ENCODE results near the gene STPG1.

The STPG1 gene

GRCh38 chr1:24341260-24341659 is 72.3 kb downstream of the STPG1 start:
- no peak overlapping the region for H3K4me3 Mint-ChIP-seq
- DNase-seq (no peak), ATAC-seq (replicated peaks) (no peak)
- no peaks in the 10 kb centered on the region for H3K9me3 Mint-ChIP-seq
- H3K27ac Mint-ChIP-seq, result no peak overlapping the region
- no peaks in the 10 kb centered on the region for H3K36me3 Mint-ChIP-seq
- H3K4me1 Mint-ChIP-seq, result peaks cover 0 to 2% of the 10 kb centered on the region in 2 donors
- peaks cover 21 to 57% of the 10 kb centered on the region in 2 donors for H3K27me3 Mint-ChIP-seq

- ATAC-seq (replicated peaks) (no peak), DNase-seq (no peak)
- no peak overlapping the region for H3K27ac Mint-ChIP-seq
- H3K27me3 Mint-ChIP-seq, result peaks cover 21 to 58% of the 10 kb centered on the region in 2 donors
- no peak overlapping the region for H3K4me3 Mint-ChIP-seq
- H3K36me3 Mint-ChIP-seq, result no peaks in the 10 kb centered on the region
- H3K4me1 Mint-ChIP-seq, result peaks cover 0 to 2% of the 10 kb centered on the region in 2 donors
- no peaks in the 10 kb centered on the region for H3K9me3 Mint-ChIP-seq
Observed at GRCh38 chr1:24340770-24341169, 72.8 kb downstream of the STPG1 start.

GRCh38 chr1:24339996-24340395 is 73.6 kb downstream of the STPG1 start:
- no peak for DNase-seq
- Mint-ChIP-seq H3K27me3 (peaks cover 17 to 58% of the 10 kb centered on the region in 2 donors), H3K9me3 (no peaks in the 10 kb centered on the region), H3K36me3 (no peaks in the 10 kb centered on the region), H3K4me1 (no peaks in the 10 kb centered on the region), H3K27ac (no peak overlapping the region), H3K4me3 (no peak overlapping the region)
- no peak for ATAC-seq (replicated peaks)

DNA sequence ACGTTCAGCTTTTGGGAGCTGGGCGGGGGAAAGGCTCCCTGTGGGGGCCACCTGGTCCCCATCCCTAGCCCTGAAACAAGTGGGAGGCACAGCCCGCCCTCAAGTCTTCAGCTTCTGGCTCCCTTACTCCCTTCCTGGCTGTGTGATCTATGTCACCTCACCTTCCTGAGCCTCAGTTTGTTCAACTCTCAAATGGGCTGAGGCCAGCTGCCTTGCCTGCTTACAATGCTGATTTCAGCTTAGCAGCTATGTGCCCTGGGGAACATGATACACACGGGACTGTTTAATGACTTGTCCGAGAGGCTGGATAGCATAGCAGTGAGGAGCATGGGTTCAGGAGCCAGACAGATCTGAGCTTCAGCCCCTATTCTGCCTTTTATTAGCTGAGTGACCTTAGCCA is 75.1 kb downstream of the STPG1 start:
- DNase-seq, result no peak
- Mint-ChIP-seq H3K27ac (no peak overlapping the region), H3K27me3 (peaks cover 21 to 54% of the 10 kb centered on the region in 2 donors), H3K4me3 (no peak overlapping the region), H3K9me3 (peaks cover 0 to 2% of the 10 kb centered on the region in 2 donors), H3K36me3 (no peaks in the 10 kb centered on the region), H3K4me1 (no peaks in the 10 kb centered on the region)
- no peak for ATAC-seq (replicated peaks)

- Mint-ChIP-seq H3K36me3 (no peaks in the 10 kb centered on the region), H3K4me3 (no peak overlapping the region), H3K27me3 (peaks cover 21 to 56% of the 10 kb centered on the region in 2 donors), H3K27ac (no peak overlapping the region), H3K9me3 (peaks cover 0 to 2% of the 10 kb centered on the region in 2 donors), H3K4me1 (no peaks in the 10 kb centered on the region)
- DNase-seq (no peak), ATAC-seq (replicated peaks) (no peak)
Observed at GRCh38 chr1:24337455-24337854, 76.1 kb downstream of the STPG1 start.

DNA sequence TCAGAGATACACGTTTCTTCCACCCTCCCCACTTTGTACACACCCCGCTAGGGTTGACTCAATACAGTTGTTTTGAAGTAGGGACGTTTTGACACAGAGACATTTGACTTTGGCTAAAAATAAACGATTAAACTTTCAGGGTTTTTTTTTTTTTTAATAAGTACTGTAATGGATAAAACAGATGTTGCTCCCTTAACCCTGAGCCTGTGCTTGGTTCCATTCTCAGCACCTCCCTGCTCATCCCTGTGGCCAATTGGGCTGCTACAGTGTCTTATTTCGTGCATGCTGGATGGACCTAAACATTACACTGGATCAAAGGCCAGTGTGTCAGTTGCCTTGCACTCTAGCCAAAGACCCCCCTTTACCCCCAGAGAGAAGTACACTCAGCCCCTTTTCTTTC is 77.5 kb downstream of the STPG1 start:
- Mint-ChIP-seq H3K4me1 (no peaks in the 10 kb centered on the region), H3K36me3 (peaks cover 0 to 2% of the 10 kb centered on the region in 2 donors), H3K27me3 (peaks cover 25 to 64% of the 10 kb centered on the region in 2 donors), H3K27ac (no peak overlapping the region), H3K9me3 (peaks cover 0 to 3% of the 10 kb centered on the region in 2 donors), H3K4me3 (no peak overlapping the region)
- ATAC-seq (replicated peaks), result no peak
- no peak for DNase-seq

DNA sequence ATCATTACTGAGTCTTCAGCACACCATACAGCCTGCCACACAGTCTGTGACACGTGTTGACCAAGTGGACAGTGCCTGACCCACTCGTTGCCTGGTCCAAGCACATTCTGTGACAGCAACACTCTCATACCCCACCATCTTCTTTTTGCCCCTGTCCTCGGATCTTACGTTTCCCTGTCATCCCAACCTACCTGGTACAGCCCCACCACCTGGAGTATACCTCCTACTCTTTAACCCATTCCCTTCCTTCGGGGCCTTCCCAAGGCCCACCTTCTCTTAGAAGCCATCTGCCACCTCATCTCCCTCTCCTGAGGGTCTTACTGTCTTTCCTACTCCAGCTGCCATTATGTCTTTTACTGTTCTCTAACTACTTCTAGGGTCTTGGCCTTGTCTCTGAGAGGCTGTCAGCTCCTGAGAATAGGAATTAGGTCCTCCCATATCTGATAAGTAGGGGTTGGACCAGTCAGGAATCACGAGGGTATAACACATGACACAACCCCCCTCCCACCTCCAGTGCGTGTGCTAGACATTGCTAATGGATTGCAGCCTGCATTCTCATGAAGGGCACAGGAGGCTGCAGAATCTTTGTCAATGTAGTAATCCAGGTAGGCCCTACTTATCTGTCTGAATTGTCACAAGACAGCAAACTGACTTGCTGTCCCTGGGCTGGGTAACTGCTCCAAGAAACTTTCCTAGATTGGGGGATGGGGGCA is 81.5 kb downstream of the STPG1 start:
- ATAC-seq (replicated peaks) (no peak), DNase-seq (no peak)
- Mint-ChIP-seq H3K36me3 (peaks cover 0 to 2% of the 10 kb centered on the region in 2 donors), H3K4me1 (no peaks in the 10 kb centered on the region), H3K27ac (no peak overlapping the region), H3K4me3 (no peak overlapping the region), H3K27me3 (peaks cover 30 to 72% of the 10 kb centered on the region in 2 donors), H3K9me3 (peaks cover 0 to 3% of the 10 kb centered on the region in 2 donors)

- no peak for ATAC-seq (replicated peaks)
- peaks cover 44 to 81% of the 10 kb centered on the region in 2 donors for H3K27me3 Mint-ChIP-seq
- no peak overlapping the region for H3K27ac Mint-ChIP-seq
- H3K4me1 Mint-ChIP-seq, result no peaks in the 10 kb centered on the region
- no peak overlapping the region for H3K4me3 Mint-ChIP-seq
- DNase-seq, result no peak
- H3K36me3 Mint-ChIP-seq, result peaks cover 0 to 2% of the 10 kb centered on the region in 2 donors
- H3K9me3 Mint-ChIP-seq, result peaks cover 0 to 3% of the 10 kb centered on the region in 2 donors
Observed at GRCh38 chr1:24329797-24330543, 83.6 kb downstream of the STPG1 start.

DNA sequence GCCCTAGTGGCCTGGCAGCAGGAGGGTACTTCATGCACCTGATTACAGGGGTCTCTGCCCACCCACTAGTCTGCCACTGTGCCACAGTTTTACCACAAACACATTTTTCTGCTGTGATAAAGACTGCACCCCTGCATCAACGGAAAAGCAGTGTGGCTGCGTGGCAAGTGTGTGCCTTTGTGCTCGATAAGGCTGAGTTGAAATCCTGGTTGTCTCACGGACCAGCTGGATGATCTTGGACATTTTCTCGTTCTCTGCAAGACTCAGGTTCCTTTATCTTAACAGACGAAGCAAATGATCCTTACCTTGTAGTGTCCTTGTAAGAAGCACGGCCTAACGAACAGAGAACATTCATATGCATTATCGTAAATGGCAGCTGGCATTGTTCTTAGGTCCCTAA is 84.3 kb downstream of the STPG1 start:
- peaks cover 0 to 2% of the 10 kb centered on the region in 2 donors for H3K36me3 Mint-ChIP-seq
- no peak overlapping the region for H3K4me3 Mint-ChIP-seq
- peaks cover 48 to 84% of the 10 kb centered on the region in 2 donors for H3K27me3 Mint-ChIP-seq
- H3K4me1 Mint-ChIP-seq, result no peaks in the 10 kb centered on the region
- ATAC-seq (replicated peaks), result no peak
- no peak for DNase-seq
- H3K27ac Mint-ChIP-seq, result no peak overlapping the region
- H3K9me3 Mint-ChIP-seq, result peaks cover 0 to 3% of the 10 kb centered on the region in 2 donors

GRCh38 chr1:24327891-24328290 is 85.7 kb downstream of the STPG1 start:
- no peak overlapping the region for H3K4me3 Mint-ChIP-seq
- peaks cover 0 to 2% of the 10 kb centered on the region in 2 donors for H3K36me3 Mint-ChIP-seq
- H3K27ac Mint-ChIP-seq, result no peak overlapping the region
- ATAC-seq (replicated peaks) (no peak), DNase-seq (no peak)
- H3K4me1 Mint-ChIP-seq, result peaks cover under 1 to 2% of the 10 kb centered on the region in 2 donors
- peaks cover 0 to 2% of the 10 kb centered on the region in 2 donors for H3K9me3 Mint-ChIP-seq
- H3K27me3 Mint-ChIP-seq, result peaks cover 51 to 84% of the 10 kb centered on the region in 2 donors

- Mint-ChIP-seq H3K36me3 (peaks cover 0 to 2% of the 10 kb centered on the region in 2 donors), H3K4me3 (no peak overlapping the region), H3K27me3 (peaks cover 53 to 83% of the 10 kb centered on the region in 2 donors), H3K4me1 (peaks cover 3 to 6% of the 10 kb centered on the region in 2 donors), H3K27ac (no peak overlapping the region), H3K9me3 (peaks cover 0 to 2% of the 10 kb centered on the region in 2 donors)
- no peak for ATAC-seq (replicated peaks)
- no peak for DNase-seq
Observed at GRCh38 chr1:24327486-24327885, 86.1 kb downstream of the STPG1 start.

GRCh38 chr1:24325587-24326449 is 87.8 kb downstream of the STPG1 start:
- Mint-ChIP-seq H3K4me3 (no peak overlapping the region), H3K9me3 (no peaks in the 10 kb centered on the region), H3K36me3 (no peaks in the 10 kb centered on the region), H3K27ac (no peak overlapping the region), H3K4me1 (peaks cover 7 to 22% of the 10 kb centered on the region in 2 donors), H3K27me3 (peaks cover 50 to 76% of the 10 kb centered on the region in 2 donors)
- DNase-seq (no peak), ATAC-seq (replicated peaks) (no peak)

- ATAC-seq (replicated peaks) (no peak), DNase-seq (no peak)
- peaks cover 56 to 78% of the 10 kb centered on the region in 2 donors for H3K27me3 Mint-ChIP-seq
- no peak overlapping the region for H3K27ac Mint-ChIP-seq
- no peaks in the 10 kb centered on the region for H3K36me3 Mint-ChIP-seq
- H3K9me3 Mint-ChIP-seq, result no peaks in the 10 kb centered on the region
- no peak overlapping the region for H3K4me3 Mint-ChIP-seq
- peaks cover 11 to 29% of the 10 kb centered on the region in 2 donors for H3K4me1 Mint-ChIP-seq
Observed at GRCh38 chr1:24324903-24325302, 88.7 kb downstream of the STPG1 start.

GRCh38 chr1:24323281-24323680 is 90.3 kb downstream of the STPG1 start:
- Mint-ChIP-seq H3K4me1 (peaks cover 23 to 44% of the 10 kb centered on the region in 2 donors), H3K4me3 (no peak overlapping the region), H3K27ac (no peak overlapping the region), H3K27me3 (peaks cover 70 to 83% of the 10 kb centered on the region in 2 donors), H3K9me3 (no peaks in the 10 kb centered on the region), H3K36me3 (no peaks in the 10 kb centered on the region)
- ATAC-seq (replicated peaks) (no peak), DNase-seq (no peak)

Data from stimulated activated naive B cell treated with anti-CD40 and anti-IgM and Interleukin-4, amounts not matched to agents 10 μg/mL and 1 μg/mL and 100 μg/mL, for 72 hours (primary cell).